ENCODE measurements around the gene GALNT13. TPM values are rescaled to one million over a fixed set of nuclear protein-coding genes. Genes with fewer than 3 reads are reported as not detected.

GALNT13 gene
- total RNA-seq, 1 donor from 2014 or later: 28.4 TPM

DNA sequence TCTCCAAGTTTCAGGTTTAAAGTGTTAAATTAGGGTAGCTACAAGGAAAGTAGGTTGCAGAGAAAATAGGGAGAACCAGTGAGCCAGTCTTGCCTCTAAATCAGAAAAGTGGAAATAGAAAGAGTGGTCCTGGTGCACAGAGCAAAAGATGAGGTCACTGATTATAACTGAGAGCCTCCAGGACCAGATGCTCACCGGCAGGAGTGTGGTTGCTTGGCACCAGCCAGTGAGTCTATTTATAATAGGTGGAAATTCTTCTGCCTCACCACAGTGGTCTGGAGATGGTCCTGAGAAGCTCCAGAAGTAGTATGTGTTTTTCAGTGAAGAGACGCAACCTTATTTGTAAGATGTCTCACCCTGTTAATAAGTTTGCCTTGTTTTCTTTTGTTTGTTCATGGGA is 452.9 kb downstream of the GALNT13 start:
- DNase-seq: no peak

DNA sequence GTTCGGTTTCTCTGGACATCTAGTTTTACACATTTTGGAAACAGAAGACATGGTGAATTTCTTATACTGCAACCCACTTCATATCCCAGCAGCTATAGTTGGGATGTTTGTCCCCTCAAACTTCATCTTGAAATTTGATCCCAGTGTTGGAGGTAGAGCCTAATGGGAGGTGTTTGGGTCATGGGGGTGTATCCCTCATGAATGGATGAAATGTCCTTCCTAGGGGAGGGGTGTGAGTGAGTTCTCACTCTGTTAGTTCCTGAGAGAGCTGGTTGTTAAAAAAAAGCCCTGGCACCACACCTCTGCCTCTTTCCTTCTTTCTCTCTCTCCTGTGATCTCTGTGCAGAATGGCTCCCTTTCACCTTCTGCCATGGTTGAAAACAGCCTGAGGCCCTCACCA is 457.8 kb downstream of the GALNT13 start:
- DNase-seq: no peak

DNA sequence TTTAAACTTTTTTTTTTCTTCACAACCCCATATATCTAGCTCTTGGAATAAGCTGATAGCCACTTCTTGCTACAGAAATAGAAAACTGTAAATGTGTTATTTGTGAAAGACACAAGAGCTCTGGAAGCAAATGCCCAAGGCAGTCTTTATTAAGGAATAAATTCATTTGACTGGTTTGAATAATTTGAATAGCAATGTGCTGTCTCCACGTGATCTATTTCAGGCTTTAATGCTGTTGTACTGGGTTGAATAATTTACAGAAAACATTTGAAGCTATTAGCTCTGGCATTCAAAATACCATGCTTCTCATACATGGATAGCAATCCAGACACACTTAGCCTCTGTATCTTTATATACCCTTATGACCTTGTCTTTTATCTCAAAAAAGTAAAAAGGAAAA is 460.1 kb downstream of the GALNT13 start:
- DNase-seq: no peak

DNA sequence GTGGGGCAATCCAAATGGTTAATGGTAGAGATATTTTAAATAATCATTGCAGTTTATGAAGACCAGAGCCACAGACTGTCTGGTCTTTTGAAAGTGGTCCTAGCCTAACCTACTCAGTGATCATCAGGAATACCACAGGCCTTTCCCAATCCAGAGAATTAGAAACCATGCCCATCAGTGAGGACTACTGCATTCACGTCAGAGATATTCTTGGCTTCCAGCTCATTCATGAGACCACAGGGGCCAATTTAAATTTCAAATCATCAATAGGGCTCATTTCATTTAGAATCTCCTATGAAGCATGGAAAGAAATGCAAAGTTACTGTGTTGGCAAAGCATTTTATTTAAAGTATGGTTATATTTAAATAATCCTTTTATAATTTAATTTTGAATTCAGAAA is 464.5 kb downstream of the GALNT13 start:
- no peak for DNase-seq

DNA sequence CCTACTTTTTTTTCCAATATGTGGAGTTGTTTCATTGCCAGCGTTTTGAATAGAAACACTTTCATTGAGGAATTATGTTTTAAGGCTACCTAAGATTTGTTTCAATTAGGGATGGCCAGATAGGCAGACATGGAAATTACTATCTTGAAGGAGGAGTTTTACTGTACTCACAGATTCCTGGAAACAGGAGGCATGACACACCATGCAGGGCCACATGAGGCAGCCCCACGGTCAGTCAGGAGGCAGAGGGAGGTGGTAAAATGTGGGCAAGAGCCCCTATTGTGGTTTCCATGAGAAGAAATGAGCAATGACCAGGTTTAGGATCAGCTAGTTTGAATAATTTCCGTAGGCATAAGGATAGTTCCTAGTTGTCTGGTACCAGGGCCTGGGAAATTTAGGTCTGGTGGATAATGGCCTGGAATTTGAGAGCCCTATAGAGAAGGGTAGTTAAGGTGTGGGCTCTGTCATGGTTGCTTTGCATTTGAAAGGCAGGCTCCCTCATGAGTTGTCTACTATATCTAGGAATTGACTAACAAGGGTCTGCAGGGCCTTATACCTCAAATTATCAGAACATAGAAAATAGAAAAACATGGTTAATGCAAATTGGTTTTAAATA is 466.7 kb downstream of the GALNT13 start:
- no peak for DNase-seq

DNA sequence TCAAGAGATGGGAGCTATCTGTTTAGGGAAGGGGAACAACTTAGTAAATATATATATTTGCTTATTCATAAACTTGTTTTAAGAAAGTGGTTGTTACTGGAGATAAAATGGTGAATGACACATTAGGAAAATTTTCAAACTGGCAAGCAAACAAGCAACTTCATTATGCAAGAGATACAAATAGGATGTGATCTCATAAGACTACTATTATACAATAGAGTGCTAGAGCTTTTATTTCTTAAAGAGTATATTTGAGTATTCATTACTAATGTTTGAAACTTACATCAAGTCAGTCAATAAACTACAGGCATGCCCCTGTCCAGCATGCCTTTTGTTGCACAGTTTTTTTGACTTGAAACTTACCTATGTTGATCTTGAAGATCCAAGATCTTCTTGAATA is 471.6 kb downstream of the GALNT13 start:
- no peak for DNase-seq

DNA sequence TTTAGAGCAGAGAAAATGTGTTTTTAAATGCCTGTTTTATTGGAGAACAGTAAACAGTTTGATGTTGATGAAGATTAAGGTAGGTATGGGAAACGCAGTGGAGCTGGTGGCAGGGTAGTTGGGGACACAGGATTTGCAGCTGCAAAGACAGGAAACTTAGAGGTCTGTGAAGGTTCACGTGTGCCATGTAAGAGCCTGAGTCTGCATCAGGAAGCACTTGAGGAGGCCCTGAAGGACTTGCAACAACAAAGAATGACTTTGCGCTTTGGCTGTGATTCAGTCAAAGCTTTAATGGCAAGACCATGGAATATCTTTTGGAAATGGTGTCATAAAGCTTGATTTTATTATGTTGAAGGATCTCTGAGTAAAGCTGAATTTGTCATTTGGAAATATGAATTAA is 479.2 kb downstream of the GALNT13 start:
- DNase-seq: no peak

DNA sequence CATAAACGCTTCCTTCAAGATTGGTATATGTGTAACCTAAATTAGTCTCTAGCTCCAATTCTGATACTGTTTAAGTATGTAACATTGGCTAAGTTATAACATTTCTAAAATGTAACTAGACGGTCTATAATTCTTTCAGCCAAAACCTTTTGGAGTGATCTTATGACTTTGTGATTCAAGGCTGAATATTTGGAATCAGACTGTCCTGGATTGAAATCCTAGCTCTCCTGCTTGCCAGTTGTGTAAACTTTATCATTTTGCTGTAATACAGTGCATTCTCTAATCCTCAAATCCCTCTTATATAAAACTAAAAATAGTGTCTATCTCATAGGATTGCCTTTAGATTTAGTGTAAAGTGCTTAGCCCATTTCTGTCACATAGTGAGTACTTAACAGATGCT is 489.6 kb downstream of the GALNT13 start:
- no peak for DNase-seq

DNA sequence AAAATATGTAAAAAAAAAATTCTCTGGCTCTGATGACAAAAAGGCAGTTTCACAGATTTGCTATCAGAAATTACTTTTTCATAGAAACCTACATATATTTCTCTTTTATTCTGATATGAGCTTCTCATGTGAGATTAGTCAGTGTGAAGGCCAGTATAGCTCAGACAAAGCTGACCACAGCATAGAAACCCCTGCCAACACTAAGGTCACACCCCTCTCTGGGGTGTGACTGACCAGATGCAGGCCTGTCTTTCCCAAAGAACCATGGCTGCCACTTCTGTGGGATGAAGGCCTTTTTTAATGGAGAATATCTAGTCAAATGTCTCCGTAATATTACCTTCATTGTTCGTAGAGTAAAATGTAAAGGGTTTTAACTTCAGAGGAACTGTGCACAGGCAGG is 496.4 kb downstream of the GALNT13 start:
- no peak for DNase-seq

DNA sequence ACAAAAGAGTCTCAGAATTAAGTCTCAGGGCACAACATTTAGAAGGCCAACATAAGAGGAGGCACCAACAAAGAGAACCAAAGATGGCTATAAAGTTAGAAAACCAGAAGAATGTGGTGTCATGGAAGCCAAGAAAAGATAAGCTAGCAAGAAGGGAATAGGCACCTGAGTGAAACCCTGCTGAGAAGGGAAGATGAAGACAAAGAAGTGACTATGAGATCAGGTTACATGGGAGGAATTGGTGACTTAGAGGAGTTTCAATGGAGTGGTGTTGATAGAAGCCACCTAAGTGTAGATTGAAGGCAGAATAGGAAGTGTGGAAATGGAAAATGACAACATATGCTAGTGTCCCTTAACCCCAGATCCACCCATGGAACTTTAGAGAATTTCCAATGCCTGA is 499.2 kb downstream of the GALNT13 start:
- no peak for DNase-seq

DNA sequence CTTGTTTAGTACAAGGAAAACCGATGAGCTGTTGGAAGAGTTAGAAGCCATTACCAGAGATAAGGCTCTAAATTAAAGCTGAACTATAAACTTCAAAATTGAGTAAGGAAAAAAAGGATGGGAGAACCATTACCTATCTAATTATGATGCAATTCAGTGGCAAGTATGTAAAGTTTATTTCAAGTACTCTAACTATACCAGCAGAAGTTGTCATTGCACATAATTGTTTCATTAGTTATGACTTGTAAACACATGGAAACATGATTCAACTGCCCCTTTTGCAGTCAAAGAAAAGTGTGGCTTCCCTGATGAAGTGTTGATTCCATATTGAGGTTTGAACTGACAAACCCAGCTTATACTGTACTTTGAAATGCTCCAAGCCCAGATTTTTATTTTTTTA is 502.7 kb downstream of the GALNT13 start:
- no peak for DNase-seq

DNA sequence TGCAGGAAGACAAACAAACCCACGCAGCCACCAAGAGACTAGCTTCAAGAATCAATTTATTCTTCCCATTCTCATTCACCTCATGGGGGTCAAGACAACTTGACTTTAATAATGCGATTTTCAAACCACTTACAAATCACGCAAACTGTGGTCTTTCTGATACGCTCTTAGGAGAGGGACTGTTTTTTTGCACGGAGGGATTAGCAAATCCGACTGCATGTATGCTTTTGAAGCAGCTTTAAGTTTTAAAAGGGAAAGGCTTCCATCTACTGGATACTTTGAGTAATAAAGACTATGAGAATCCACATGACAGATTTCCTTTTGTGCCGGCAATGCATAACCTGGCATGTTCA is 503.8 kb downstream of the GALNT13 start:
- DNase-seq: no peak

DNA sequence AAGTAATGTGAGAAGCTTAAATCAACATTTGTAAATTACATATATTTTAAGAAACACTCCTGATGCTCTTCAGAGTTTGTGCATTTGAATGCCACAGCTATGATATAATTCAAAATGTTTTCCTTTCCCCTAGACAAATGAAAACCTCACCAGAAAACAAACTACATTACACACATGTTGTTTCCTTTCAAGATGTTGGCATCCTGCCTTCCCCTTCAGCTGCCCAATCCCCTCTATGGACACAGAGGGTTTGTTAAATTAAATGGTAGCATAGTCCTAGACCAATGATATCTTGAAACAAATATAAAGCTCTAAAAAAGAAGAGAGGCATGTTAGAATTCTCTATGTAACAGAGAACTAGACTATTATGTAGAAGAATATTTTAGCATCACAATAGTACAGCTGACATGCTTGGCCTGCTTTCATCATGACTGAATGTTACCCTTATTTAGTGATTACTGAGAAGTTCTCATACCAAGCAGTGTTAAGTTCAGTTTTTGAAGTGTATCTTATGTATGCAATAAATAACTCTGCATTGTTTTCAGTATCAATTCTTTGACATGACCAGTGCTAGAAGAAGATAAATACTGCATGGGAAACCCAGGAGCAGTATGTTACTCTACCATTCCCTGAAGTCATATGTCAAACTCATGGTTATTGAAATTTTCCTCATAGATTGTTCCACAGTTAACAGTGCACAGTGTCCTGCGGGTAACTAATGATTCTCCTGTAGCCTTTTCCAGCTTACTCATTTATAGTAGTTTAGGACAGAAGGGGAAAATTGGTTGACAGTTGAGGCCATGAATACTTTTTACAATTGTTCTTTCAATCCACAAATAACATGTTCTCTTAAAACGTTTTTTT is 510.4 kb downstream of the GALNT13 start:
- no peak for DNase-seq

DNA sequence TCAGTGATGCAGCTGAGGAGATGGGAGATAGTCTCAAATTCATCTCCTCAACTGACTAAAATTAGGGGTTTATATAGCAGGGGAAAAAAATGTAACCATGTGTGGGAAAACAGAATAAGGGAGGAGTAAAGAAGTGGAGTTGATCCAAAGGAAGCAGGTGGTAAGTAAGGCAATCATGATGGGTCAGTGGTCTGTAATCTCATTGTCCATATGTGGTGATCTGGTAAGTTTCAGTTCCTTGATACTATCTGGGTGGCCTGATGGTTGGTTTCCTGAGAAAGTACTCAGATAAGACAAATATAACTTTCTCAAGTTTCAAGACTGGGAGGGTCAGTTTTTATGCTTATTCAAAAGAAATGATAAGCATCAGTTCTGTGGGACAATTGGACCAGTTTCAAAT is 514.5 kb downstream of the GALNT13 start:
- DNase-seq: no peak

DNA sequence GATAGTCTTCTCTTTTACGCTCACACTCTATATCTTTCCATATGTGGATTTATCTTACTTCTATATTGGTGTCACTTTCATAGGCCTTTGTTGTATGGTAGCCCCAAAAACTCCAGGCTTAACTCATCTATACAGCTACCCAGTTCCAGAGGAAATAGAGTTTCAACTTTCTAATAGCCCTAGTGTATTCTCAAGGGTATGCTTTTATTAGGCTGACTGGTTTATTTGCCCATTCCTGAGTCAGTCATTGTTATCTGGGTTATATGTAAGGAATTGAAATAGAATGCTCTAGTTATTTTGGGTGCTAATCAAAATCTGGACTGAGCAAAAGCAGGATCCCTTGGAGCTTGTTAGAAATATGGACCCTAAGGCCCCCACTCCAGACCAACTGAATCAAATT is 519.3 kb downstream of the GALNT13 start:
- DNase-seq: no peak

DNA sequence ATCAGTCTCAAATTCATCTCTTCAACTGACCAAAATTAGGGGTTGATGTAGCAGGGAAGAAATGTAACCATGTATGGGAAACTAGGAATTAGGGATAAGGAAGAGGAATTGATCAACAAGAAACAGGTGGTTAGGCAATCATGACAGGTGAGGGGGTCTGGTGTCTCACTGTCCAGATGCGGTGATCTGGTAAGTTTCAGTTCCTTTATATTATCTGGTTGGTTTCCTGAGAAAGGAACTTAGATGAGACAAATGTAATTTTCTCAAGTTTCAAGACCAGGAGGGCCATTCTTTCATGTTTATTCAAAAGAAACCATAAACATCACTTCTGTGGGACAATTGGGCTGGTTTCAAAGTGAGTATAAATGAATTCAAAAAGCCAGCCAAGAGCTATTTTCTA is 520.5 kb downstream of the GALNT13 start:
- DNase-seq: no peak

DNA sequence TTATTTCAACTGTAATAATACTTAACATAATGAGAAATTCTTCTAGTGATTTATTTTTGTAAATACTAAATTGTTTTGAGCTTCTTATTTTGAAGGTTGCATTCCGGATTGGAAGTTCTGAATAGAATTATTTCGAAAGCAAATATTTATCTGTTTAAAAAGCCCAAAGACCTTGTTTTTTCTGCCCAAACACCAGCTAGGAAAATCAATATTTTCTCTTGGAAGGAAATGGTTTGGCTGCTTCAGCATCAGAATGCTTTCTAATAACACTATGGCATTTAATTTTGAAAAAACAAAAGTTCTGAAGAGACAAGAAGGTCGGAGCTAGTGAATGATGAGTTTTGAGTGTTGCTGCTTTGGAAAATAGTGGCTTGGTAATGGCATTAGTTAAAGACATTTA is 522.9 kb downstream of the GALNT13 start:
- DNase-seq: no peak

DNA sequence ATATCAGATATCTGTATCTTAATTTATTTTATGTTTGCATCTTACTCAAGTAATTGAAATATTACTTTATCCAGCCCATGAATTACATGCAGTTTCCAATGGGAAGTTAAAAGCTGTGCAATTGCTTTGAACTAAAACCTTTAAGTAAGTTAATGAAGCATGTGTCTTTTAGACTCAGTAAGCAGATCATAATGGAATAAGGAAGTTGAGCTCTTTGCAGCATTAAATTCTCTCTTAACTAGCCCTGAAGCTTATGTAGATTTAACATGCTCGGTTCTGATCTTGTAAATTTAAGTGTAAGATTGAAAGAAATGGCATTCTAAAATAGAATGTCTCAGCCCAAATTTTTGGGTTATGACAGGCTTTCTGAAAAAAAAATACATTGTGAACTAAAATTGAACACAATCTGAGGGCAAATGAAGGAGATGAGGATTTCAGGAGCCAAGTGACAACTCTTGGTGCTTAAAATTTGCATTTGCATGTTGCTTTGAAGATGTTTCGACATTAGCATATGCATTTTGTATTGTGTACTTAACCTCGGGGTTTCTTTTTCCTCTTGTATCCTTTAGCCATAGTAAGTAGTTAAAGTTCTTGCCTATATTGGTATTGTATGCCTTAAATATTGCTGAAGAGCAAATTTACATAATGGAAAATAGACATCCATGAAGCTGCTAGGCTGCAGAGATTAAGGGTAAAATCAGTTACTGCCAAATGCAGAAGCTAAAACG is 529.0 kb downstream of the GALNT13 start:
- no peak for DNase-seq

DNA sequence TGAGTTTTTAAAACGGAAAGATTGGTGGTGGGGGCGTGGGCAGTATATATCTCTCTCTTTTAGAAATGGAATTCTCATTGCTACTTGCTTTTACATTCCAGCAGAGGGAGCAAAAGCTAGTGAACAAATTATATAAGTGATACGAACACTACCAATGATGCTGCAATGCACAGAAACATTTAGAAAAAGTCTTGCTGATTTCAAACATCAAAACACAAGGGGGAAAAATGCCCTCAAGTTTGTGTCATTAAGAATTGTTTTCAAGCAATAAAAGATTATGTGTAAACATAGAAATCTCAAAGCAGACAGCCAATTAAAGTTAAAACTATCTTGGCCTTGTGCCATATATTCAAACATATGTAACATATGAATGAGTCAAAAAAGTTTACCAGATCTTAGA is 530.5 kb downstream of the GALNT13 start:
- DNase-seq: no peak

DNA sequence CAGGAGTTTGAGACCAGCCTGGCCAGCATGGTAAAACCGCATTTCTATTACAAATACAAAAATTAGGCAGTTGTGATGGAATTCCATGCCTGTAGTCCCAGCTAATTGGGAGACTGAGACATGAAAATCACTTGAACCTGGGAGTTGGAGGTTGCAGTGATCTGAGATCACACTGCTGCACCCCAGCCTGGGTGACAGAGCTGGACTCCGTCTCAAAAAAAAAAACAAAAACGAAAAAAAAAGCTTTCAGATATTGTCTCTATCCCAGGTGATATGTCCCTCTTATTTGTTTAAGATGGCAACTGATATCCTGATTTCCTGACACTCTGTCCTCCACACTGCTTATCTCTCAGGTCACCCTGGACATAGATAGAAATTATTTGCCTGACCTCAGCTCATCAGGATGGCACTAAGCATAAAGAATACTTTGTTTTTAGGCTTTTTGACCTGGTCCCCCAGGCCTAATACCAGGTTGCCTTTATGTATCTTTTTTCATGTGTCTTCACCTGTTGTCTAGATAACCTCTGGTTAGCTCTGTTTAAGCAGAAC is 531.6 kb downstream of the GALNT13 start:
- no peak for DNase-seq

DNA sequence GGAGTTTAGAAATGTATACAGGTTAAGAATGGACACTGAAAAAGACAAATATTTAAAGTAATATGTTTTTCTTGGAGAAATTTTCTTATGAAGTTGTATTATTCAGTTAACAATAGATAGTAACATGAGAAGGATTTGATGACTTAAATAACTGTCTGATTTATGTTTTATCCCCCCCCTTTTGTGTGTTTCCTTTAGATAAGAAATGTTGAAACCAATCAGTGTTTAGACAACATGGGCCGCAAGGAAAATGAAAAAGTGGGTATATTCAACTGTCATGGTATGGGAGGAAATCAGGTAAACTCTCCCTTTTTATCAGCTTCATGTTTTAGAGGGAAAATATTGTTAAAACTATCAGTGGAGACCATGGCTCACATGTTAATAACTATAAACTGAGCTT is 537.1 kb downstream of the GALNT13 start:
- no peak for DNase-seq

DNA sequence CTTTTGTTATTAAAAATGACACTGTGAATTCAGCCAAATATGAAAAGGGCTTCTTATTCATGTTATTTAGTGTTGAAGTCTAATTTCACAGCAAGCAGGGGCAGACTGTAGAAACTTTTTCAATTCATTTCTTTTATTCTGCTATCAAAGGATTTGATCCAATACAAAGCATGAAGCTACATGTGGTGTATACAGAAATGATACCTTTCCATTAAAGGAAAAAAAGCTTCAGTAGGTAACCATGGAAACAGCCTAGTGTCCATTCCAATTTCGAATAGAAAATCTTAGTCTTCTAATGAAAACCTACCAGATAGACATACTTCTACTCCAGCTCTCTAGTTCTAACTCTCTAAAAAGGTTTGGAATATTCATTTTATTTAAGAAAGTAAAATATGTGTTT is 550.5 kb downstream of the GALNT13 start:
- no peak for DNase-seq

DNA sequence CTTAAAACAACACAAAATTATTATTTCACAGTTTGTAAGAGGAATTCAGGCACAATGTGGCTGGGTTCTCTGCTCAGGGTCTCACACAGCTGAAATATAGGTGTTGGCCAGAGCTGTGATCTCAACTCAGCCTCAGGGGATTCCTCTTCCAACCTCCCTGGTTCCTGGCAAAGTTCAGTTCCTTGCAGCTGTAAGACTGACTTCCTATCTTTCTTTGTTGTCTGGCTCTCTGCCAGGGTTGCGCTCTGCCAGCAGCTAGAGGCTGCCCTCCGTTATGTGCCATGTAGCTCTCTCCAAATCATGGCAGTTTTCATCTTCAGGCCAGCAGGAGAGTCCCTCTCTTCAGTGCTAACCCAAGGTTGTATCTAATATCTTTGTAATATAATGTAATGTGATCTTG is 554.3 kb downstream of the GALNT13 start:
- DNase-seq: no peak
